Superior temporal gyrus (tissue), 1 donor: Measurements from ENCODE around the gene IGSF9.

Source experiments
- DNase-seq: peaks from one replicate; pipeline ENCODE4 v3.0.0-alpha.2; 2016; ENCODE audit errors: extremely low spot score

The IGSF9 gene

DNA sequence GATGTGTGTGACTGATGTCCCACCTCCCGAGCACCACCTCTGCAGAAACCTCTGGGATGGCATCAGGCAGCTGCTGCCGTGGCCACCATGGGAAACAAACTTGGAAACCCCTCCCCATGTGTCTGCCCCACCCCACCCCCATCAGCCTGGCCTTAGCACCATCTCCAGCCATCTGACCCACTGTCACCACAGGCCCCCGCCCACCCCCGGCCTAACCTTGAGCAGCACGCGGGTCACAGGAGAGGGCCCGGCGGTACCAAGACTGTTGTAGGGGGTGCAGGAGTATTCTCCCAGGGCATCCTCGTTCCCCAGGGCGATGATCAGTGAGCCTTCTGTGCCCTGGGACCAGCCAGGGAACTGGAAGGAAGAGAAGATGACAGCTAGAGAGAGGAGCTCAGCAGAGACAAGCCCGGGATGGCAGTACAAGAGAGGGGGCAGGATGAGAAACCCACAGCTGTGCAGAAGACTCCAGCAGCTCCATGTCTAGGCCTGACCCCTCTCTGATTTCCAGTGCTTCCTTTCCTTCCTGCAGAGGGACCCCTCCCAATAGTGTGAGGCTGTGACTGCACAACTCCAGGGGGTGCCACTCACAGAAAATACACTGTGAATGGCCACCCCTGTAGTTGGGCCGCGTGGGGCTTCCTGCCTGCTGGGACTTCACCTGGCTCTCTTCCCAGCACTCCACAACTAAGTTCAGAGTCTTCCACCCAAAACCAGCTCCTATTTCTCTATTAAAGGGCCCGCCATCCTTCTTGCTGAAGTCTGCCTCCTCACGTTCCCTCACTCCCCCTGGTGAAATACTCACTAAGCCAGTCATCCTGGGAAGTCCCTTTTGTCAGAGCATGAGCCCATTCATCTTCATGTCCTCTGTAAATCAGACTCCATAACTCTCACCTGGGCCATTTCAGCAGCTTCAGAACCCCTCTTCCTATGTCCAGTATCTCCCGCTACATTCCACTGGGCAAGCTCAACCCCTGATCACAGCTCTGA is 12.8 kb downstream of the IGSF9 start:
- no peak for DNase-seq

DNA sequence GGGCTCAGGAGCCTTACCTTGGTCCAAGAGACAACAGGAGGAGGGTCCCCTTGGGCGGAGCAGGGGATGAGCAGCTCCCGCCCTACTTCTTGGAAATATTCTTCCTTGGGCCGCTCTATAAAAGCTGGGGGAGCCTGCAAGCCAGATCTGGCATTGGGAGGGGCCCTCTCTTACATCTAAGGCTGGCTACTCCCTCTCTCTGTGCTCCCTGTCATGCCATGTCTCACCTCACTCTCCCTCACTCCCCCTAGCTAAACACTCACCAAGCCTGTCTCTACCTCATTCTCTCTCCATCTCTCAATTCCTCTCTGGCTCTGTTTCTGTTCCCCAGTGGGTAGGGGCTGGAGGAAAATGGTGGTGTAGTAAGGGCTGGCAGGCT is 13.6 kb downstream of the IGSF9 start:
- no peak for DNase-seq

DNA sequence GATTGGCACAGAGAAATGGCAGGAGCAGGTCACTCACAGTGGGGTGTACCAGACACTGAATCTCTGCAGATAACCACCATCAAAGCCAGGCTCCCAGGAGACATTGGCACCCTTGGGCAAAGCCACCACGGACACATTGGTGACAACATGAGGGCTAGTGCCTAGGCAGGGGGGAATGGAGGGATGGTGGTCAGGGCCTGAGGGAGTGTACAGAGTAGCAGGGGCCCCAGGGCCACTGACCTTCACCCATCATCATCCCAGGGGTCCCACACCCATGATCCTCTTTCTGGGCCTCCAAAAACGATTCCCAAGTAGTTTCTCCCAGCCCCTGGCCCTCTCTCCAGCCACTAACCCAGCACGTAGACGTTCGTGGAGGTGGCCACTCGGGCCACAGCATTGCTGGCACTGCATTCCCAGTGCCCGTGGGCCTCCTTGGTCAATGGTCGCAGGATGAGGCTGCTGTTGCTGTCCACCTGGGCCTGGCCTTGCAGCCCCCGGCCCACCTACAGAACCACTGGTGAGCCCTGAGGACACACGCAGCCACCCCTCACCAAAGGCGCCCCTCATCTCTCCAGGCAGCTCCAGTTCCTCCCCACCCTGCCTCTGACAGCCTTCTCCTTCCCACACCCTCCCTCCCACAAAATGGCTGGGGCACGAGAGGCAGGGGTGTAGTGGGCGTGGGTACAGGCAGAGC is 14.2 kb downstream of the IGSF9 start:
- DNase-seq: no peak

DNA sequence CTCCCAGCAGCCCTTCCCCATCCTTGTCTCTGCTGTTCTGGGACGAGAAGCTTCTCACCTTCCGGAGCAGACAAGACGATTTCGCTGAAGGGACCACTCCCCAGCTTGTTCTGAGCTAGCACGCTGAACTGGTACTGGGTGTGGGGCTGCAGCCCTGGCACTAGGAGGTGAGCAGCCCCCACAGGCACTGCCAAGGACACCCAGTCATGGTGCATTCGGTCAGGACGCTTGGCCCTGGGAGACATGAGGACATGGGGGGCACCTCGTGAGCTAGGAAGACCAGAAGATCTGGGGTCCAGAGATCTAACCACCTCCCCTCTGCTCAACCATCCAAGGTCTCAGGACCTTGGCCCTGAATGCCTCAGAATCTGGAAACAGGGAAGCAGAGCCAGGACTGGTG is 14.8 kb downstream of the IGSF9 start:
- DNase-seq: no peak

DNA sequence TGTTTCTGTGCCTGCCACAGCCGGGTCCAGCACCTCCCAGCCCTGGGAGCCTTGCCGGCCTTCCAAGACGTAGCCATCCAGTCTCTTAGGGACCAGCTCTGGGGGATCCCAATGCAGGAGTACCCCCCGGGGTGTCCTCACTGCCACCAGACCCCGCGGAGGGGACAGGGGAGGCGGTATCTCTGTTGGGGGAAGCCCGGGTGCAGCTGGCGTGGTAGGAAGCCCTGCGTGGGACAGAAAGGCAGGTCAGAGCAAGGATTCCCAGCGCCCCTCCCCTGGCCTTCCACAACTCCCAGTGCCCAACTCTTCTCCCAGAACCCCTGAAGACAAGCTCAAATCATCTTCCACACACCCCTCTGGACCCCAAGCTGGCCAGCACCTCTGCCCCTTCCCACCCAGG is 15.2 kb downstream of the IGSF9 start:
- DNase-seq: no peak

DNA sequence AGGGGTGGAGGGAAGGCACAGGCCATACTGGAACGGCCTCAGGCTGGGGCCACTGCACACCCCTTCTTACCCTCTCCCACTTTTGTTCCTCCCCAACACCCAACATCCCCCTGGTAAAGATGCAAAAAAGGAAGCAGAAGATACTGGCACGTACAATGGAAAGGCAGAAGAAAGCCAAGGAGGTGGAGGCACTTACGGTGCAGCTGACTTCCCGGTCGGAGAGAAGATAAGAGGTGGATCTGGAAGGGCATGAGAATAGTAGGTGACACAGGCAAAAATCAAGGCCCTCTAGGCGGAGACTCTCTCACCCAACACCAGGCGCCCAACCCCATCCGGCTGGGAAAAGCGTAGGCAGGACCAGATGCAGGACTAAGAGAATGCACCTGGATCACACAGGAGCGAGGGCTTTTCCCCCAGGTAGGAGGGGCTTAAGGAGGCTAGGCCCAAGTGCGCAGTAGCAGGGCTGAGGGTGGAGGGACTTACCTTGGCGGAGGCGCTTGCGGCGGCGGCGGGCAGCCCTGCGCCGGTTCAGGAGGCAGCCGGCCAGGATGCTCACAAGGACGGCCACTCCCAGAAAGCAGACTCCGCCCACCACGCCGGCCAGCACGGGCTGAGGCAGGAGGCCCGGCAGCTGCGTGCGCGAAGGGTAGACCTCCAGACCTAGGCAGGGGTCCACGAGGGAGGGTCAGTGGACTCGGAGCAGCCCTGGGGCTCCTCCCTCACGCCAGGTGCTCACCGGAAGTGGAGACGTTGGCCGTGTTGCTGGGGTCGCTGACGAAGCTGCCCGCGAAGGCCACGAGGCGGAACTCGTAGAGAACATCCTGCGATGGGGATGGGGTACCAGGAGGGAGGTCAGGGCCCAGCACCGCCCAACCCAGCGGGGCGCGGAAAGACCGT is 16.0 kb downstream of the IGSF9 start:
- no peak for DNase-seq

DNA sequence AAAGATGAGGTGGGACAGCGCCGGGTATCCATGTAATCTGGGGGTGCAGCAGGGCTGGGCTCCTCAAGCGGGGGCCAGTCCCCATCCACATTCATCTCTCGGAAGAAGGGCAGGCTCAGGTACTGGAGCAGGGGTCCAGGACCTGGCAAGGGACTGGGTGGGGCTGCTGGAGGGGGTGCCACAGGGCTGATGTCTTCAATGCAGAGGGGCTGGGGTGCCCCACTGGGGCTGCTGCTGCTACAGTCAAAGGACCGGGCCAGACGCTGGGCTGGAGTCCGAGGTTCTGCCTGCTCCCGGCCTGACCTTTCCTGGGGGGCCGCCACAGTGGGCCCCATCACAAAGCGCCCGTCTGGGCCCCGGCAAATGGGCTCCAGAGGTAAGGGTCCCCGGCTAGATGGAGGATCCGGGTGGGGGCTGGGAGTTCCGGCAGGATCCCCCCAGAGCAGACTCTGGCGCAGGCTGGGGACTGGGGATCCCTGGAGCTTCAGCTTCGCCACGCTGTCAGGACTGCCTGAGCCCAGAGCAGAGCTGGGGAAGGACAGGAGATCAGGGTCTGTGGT is 16.8 kb downstream of the IGSF9 start:
- no peak for DNase-seq

DNA sequence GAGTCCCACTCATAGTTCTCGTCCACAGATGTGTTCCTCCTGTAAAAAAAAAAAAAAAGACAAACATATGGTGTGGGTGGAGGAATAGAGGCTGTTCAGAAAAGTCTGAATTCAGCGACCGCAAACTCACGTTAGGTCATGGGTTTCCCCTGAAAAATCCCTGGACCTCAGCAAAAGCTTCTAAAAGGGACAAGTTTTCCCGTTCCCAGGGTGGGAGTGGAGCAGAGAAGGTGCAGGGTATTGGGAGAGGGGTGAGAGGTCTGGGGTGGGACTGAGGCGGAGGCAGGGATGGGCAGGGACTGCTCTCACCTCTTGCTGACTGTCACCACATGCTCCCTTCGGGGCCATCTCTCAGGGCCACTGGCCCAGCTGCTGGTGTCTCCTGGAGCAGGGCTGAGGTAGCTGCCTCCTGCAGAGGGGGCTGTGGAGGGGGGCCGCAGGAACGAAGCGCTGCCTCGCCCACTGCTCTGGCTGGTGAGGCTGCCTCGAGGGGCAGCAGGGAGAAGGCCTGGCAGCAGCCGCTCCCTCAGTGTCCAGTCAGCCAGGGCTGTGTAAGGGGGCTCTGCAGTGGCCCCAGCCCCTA is 17.5 kb downstream of the IGSF9 start:
- no peak for DNase-seq

DNA sequence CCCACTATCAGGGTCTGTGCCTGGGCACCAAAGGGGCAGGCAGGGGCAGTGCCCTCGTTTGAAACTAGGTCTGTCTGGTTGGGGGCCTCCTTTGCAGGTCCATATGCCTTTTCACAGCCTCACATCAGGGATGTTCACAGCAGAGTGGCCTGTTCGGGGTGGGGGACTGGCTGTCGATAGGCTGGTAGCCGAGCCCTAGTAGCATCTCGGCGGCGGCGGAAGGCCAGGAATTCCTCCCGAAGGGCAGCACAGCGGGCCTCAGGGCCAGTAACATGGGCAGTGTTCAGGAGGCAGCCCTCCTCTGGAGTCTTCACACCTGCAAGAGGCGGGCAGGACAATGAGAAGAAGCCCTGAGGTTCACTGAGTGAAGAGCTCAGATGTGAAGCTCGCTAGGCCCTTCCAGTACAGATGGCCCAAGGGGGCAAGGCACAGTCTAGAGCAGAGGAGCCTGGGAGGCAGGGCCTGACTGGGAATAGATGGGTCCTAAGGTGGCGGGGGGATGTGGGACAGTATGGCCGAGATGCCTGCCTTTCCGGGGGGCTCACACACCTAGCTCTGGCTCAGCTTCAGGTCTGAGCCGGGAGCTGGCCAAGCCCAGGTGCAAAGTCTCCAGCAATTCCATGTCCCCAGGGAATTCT is 18.1 kb downstream of the IGSF9 start:
- no peak for DNase-seq

DNA sequence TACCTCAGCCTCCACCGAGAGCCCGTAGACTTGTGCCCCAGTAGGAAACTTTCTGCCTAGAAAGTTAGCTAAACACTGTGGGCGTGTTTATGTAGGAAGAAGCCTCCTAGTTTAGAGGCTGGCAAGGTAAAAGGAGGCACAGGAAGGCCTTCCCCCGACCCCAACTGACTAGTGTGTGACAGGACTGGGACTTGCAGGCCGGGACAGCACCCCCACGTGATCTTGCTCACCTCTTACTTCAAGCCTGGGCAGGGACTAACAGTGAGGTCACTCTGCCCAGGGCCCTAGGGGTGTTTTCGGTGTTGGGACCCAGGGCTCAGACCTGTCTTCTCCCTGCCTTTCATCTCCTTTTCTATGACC is 19.7 kb downstream of the IGSF9 start:
- DNase-seq: no peak

DNA sequence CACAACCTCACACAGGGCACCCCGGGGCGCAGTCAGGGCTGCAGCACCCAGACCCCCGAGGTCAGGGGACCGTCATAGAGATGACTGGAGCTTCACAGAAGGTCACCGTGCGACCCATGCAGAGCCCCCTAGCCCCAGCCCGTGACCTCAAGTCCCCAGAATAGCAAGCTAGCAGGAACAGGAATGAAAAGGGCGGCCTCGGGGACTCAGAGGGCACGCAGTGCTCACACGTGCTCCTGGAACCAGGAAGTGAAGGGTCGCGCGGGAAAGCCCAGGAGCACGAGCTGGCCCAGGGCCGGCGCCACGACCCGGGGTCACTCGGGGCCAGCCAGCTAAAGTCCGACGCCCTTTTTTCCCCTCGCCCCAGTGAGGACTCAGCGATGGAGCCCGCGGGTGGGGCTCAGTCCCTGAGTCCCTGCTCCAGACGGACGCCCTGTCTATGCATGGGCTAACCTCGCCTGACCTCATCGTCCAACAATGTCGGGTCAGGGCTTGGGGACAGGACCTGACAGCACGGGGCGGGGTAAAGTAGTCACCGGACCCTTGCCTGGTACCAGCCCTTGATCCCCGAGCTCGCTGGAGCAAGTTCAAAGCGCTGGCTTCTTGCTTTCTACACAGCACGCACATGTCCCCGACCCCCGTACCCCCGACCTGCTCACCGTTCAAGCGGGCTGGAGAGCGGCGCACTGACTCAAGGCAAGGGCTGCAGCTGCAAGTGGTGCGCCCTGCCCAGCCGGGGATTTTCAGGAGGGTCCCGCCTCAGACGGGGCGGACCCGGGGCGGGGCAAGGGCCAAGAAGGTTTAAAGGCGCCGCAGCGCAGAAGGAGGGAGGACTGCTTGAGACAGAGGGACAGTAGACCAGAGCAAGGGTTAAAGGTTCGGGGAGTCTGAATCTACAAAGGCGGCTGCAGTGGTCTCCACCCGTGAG is 20.4 kb downstream of the IGSF9 start, which contains the start of gene TAGLN2:
TAGLN2 (minus strand) TSS at position 717 of the 928 bp plus-strand sequence. CDS start 4,998 bp downstream, outside the sequence.
- DNase-seq: peak; percentile 39

DNA sequence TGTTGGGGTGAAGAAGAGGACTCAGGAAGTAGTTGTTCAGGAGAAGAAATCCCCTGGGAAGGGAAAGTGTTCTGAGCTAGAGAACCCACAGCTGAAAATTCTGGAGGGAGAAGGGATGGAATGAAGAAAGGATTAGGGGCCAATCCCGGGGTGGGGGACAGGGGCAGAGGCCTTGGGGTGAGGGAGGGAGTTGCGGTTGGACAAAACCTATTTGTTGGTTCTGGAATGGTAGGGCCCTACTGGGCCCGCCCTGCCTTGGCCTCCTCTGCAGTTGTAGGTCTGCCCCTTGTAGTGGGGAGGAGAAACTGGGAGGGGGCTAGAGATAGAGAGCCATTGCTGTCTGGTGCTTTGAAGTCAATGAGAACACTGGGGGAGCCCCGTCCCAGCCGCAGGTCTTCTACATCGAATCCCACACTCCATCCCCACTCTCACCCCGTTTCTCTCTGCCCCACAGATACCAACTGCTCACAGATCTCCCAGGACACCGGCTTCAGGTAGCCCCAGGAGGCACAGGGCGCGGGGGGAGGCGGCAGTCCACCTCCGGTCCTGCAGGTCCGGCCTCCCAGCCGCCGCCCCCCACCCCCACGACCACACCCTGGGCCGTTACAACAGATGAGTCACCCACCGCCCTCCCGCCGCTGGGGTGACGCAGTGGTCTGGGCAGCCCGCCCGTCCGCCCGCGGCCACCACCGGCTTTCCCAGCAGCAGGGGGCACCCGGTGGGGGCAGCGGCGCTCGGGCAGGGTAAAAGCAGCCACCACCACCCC is 21.2 kb downstream of the IGSF9 start:
- DNase-seq: no peak

DNA sequence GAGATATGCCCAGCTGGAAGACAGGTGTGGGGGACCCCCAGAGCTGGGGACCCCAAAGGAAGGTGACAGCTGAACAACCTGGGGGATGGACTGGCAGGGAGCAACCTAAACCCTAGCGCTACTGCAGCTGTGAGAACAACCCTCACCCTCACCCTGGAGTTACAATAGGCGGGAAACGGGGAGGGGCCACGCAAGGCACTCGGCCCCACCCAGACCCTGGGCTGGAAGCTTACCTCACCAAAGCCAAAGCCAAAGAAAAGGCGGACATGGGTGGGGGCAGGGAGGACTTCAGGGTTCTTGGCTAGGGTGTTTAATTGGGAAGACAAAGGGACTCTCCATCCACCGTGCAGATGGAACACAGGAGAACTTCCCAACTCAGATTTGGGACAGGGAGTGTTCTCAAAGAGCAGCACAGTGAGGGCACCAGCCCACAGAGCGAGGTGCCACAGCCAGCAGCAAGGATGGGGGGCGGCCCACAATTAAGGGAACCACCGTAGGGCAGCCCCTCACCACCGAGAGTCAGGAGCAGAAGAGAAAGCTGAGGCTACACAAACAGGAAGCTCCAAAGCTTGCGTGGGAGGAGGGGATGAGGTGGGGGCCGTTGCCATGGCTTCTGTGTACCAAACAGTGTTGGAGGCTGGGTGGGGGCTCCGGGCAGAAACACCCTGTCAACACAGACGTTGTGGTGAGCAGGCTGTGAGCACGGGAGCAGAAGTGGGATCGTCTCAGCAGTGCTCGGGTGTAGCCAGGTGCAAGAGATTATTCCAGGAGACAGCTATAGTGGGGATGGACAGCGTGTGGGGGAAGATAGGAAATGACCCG is 22.0 kb downstream of the IGSF9 start:
- no peak for DNase-seq

DNA sequence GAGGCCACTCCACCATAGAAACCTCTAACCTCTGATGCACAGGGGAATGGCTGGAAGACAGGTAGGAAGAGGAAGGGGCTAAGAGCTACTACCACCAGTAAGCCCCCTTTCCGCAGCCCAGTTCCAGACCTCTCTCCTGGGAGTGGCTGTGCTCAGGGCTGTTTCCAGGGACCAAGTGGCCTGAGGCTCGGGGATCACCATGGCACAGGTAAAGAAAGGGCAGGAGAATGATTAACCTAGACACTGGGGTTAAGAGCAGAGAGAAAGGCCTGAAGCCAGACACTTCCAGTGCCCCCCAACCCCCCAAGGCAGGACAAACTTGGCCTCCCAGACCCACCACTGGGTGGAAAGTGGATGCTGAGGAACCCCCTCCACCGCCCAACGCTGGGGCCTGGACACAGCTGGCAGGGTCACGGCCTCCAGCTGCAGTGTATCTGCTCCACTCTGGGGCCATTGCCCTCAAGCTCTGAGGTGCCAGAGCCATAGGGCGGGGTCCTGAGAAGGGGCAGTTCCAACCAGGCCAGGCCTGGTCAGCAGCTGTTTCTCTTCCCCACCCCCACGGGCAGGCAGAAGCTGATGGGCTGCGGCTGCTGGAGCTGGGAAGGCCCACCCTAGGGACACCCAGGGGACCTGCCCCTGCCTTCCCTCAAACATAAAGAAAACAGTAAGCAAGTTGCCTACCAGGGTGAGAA is 22.8 kb downstream of the IGSF9 start:
- DNase-seq: no peak

DNA sequence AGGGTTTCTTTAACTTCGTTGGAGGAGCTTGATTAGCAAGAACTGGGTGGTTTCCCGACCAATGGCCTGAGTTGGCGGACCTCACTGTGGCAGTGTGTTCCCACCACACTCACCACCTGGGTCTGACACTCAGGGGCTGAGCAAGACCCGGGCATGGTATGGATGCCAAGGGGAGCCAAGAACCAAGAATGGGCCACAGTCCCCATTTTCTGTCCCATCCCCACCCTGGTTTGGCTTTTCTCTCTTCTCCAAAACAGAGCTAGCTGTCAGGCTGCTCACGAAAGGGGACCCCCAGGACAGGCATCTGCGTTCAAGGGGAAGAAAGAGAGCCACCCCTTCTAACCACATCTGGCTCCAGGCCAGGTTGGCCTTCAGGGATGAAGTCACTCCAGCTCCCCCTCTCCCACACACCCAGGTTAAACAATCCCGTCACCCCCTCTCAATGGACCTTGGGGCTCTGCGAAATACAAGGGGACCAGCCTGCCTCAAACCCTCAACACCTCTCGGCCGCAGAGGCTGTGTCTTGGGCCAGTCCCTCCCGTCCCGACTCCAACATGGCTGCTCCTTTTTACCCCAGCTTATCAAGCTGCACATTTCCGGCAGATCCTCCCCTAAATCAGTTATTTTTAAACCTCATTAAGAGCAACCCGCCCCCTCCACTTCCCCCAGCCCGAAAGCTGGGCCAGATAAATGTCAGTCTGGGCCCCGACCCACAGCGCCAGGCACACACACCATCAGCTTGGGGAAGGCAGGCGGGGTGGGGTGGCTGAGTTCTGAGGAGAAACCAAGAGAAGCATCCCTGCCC is 23.5 kb downstream of the IGSF9 start:
- no peak for DNase-seq

DNA sequence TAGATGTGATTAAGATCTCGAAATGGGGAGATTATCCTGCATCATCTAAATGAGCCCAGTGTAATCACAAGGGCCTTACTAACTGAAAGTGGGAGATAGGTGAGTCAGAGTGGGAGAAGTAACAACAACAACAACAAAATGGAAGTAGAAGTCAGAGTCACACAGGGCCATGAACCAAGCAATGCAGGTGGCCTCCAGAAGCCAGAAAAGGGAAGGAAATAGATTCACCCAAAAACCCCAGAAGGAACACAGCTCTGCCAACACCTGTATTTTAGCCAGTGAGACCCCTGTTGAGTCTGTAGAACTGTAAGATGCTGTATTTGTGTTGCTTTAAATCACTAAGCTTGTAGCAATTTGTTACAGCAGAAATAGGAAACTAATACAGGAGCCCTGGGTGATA is 24.2 kb downstream of the IGSF9 start:
- DNase-seq: no peak

DNA sequence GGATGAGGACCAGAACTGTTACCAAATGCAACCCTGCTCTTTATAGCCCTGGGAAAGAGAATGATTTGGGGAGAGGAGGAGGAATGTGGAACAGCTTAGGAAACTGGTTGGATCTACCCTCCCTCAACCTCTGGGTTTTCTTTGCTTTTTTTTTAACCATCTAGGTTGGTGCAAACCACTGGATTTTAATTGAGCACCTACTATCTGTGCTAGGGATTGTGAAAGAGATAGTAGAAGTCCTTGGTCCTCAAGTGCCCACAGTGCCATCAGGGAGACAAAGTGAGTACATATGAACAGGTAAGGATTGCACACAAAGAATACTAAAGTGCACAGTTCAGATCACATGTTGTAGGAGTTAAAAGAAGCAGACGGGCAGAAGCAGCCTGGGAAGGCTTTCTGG is 24.8 kb downstream of the IGSF9 start:
- DNase-seq: no peak
